ENCODE measurements around the gene LRRC15. TPM values are rescaled to one million over a fixed set of nuclear protein-coding genes. Genes with fewer than 3 reads are reported as not detected.

The LRRC15 gene
- total and polyA plus RNA-seq, 8 donors, result 0.03 to 6.2 (median 0.16) TPM

- intact Hi-C loops (cut with DNase I), result loop anchor here in 1 of 2 donors (10.0 kb wide), 1 partner anchor 550 kb away; no protein-coding TSS in a partner anchor
- Histone ChIP-seq H3K27me3 (peaks cover 0 to 21% of the 10 kb centered on the region in 2 donors), H3K36me3 (no peaks in the 10 kb centered on the region), H3K4me1 (peaks cover 0 to 6% of the 10 kb centered on the region in 2 donors), H3K4me3 (no peak overlapping the region), H3K9me3 (no peaks in the 10 kb centered on the region), H3K27ac (no peak overlapping the region)
- ATAC-seq, result no peak
- no peak for DNase-seq
- TF ChIP-seq CTCF (IDR thresholded peaks at IDR 0.05), result no peak
Observed at GRCh38 chr3:194324823-194325327, 44.7 kb downstream of the LRRC15 start.

DNA sequence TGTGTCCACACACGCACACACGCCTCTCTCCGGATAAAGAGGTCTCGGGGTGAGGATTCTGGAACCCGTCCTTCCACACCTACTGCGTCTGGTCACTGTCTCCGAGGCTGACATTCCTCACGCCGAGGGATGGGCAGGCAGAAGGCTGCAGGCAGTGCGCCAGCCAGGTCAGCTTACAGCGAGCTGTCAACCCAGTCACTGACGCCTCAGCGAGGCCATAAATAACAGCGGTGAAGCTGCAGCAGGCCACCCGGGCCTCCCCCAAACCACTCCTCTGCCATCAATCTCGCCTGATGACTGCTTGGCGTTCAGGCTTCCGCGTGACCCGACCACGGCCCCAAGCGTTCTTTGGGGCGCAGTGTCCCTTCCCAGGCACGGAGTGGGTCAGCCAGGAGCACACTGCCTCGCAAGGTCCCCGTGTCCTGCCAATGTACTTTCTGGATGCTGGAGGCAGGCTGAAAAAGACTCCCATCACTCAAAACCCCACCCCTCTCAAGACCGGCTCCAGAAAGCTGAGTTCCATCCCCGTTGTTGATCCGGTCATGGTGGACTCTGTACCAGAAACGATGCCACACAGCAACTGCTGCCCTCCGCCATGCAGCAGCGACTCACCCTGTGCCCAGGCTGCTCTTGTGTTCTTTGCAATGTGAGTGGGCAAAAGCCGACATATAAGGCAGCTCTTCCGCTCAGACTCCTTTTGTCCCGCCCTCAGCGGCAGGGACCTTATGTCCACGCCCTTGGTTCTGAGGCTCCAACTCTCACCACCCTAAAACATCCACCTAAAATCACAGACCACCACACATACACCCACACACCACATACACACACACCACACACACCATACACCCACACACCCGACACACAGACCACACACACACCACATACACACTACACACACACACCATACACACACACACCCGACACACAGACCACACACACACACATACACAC lies 45.5 kb downstream of the LRRC15 start:
- Histone ChIP-seq H3K27ac (no peak overlapping the region), H3K27me3 (peaks cover 0 to 21% of the 10 kb centered on the region in 2 donors), H3K4me3 (peak overlapping the region in 1 of 2 donors; percentile 9), H3K4me1 (peaks cover 0 to 6% of the 10 kb centered on the region in 2 donors), H3K9me3 (peaks cover 0 to 4% of the 10 kb centered on the region in 2 donors), H3K36me3 (no peaks in the 10 kb centered on the region)
- DNase-seq (peak in 1 of 4 donors; percentile 68), ATAC-seq (peak; percentile 22)
- TF ChIP-seq CTCF (IDR thresholded peaks at IDR 0.05), result no peak
- intact Hi-C loops (cut with DNase I), result loop anchor here in 1 of 2 donors (10.0 kb wide), 1 partner anchor 549 kb away; no protein-coding TSS in a partner anchor

DNA sequence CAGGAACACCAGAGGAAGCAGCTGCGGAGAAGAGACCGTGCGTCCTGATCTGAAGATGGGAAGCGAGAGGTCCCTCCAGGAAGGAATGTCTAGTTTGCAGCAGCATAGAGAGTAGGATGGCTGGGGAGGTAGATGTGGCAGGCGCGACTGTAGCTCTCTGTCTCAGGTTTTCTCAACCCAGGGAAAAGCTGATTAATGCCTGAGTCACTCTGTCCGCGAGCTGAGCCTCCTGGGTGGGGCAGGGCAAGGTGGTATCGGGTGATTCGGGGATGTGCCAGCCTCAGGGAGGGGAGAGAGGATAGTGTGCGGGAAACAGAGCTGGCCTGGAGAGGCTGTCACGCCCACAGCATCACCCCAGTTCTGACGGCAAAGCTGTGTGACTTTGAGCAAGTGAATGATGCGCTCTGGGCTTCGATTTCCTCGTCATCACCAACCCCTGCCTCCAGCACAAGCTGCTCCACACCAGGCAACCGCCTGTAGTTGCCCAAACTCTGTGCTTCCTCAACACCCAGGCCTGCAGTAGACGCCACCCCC lies 46.8 kb downstream of the LRRC15 start:
- H3K4me3 ChIP-seq, result no peak overlapping the region
- peaks cover 0 to 6% of the 10 kb centered on the region in 2 donors for H3K4me1 ChIP-seq
- H3K27ac ChIP-seq, result no peak overlapping the region
- no peaks in the 10 kb centered on the region for H3K36me3 ChIP-seq
- intact Hi-C loops (cut with DNase I), result loop anchor here in 1 of 2 donors (10.0 kb wide), 1 partner anchor 548 kb away; no protein-coding TSS in a partner anchor
- ATAC-seq (peak; percentile 7), DNase-seq (peak in 1 of 4 donors; percentile 4)
- peaks cover 0 to 11% of the 10 kb centered on the region in 2 donors for H3K9me3 ChIP-seq
- peaks cover 0 to 21% of the 10 kb centered on the region in 2 donors for H3K27me3 ChIP-seq
- TF ChIP-seq CTCF (IDR thresholded peaks at IDR 0.05), result no peak

GRCh38 chr3:194321693-194322640 lies 47.6 kb downstream of the LRRC15 start:
- DNase-seq (peak in 1 of 4 donors; percentile 76), ATAC-seq (no peak)
- H3K27me3 ChIP-seq, result peaks cover 0 to 29% of the 10 kb centered on the region in 2 donors
- peaks cover 0 to 11% of the 10 kb centered on the region in 2 donors for H3K9me3 ChIP-seq
- H3K4me3 ChIP-seq, result no peak overlapping the region
- intact Hi-C loops (cut with DNase I), result loop anchor here in 1 of 2 donors (10.0 kb wide), 1 partner anchor 547 kb away; no protein-coding TSS in a partner anchor
- H3K4me1 ChIP-seq, result peaks cover 0 to 6% of the 10 kb centered on the region in 2 donors
- no peaks in the 10 kb centered on the region for H3K36me3 ChIP-seq
- H3K27ac ChIP-seq, result no peak overlapping the region
- no peak for TF ChIP-seq CTCF (IDR thresholded peaks at IDR 0.05)
